K562 treated with DMSO at 1 percent for 24 hours (cell line): ENCODE results near the gene TFE3. TPM values are rescaled to one million over a fixed set of nuclear protein-coding genes. Genes with fewer than 3 reads are reported as not detected.

Experiments used
- total RNA-seq: library from RNA; unstranded; fragments of 300-600 nt; gene quantifications from 2 replicates; pipeline ENCODE4 v1.2.3, GENCODE V29; 2022; ENCODE audit warnings: low read depth; ENCODE audit not compliant: insufficient read depth

TFE3 gene, protein sequence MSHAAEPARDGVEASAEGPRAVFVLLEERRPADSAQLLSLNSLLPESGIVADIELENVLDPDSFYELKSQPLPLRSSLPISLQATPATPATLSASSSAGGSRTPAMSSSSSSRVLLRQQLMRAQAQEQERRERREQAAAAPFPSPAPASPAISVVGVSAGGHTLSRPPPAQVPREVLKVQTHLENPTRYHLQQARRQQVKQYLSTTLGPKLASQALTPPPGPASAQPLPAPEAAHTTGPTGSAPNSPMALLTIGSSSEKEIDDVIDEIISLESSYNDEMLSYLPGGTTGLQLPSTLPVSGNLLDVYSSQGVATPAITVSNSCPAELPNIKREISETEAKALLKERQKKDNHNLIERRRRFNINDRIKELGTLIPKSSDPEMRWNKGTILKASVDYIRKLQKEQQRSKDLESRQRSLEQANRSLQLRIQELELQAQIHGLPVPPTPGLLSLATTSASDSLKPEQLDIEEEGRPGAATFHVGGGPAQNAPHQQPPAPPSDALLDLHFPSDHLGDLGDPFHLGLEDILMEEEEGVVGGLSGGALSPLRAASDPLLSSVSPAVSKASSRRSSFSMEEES
- total RNA-seq, result 51.1 and 52.9 TPM in 2 replicates

GRCh38 chrX:49043220-49043986 lies at the start of gene TFE3:
TSS of gene TFE3 (minus strand) at chrX:49043357. CDS start at chrX:49043226, 131 bp downstream.

GRCh38 chrX:49079489-49080428 lies 36.6 kb upstream of the TFE3 start, which contains the start of gene WDR45:
TSS of gene WDR45 (minus strand) at chrX:49079887. CDS start at chrX:49078095, 1,792 bp downstream.

GRCh38 chrX:49073601-49074575 lies 30.7 kb upstream of the TFE3 start, which contains the start of gene PRAF2:
TSS of gene PRAF2 (minus strand) at chrX:49074002. CDS start at chrX:49073987, 15 bp downstream.

GRCh38 chrX:49058794-49059193 lies 15.6 kb upstream of the TFE3 start, which contains the start of gene CCDC120:
TSS of gene CCDC120 (plus strand) at chrX:49058999. CDS start at chrX:49062042, 3,043 bp downstream.

GRCh38 chrX:49002091-49002935 lies 40.8 kb downstream of the TFE3 start, which contains the start of gene GRIPAP1:
TSS of gene GRIPAP1 (minus strand) at chrX:49002264. CDS start at chrX:49002229, 35 bp downstream.

Other genes with a start within 250 kb of the TFE3 start
- 86.8 and 94.8 TPM in 2 replicates for gene HDAC6, start 241.3 kb downstream of the TFE3 start, total RNA-seq
- gene ERAS, start 216.8 kb downstream of the TFE3 start, total RNA-seq, result 0.47 TPM in 1 of 2 replicates, not detected in the other
- gene PCSK1N, start 207.7 kb downstream of the TFE3 start, total RNA-seq, result 0.83 and 1.0 TPM in 2 replicates
- gene TIMM17B, start 145.6 kb downstream of the TFE3 start, total RNA-seq, result 291 and 301 TPM in 2 replicates
- 255 and 262 TPM in 2 replicates for gene PQBP1, start 145.4 kb downstream of the TFE3 start, total RNA-seq
- gene SLC35A2, start 131.7 kb downstream of the TFE3 start, total RNA-seq, result 46.8 and 64.8 TPM in 2 replicates
- 235 and 254 TPM in 2 replicates for gene PIM2, start 124.3 kb downstream of the TFE3 start, total RNA-seq
- gene OTUD5, start 85.8 kb downstream of the TFE3 start, total RNA-seq, result 98.8 and 105 TPM in 2 replicates
- gene KCND1, start 71.5 kb downstream of the TFE3 start, total RNA-seq, result 4.6 and 5.6 TPM in 2 replicates
- gene GRIPAP1, start 41.1 kb downstream of the TFE3 start, total RNA-seq, result 36.8 and 37.5 TPM in 2 replicates
- 7.4 and 7.9 TPM in 2 replicates for gene CCDC120, start 15.6 kb upstream of the TFE3 start, total RNA-seq
- 4.7 and 6.1 TPM in 2 replicates for gene PRAF2, start 30.6 kb upstream of the TFE3 start, total RNA-seq
- 119 and 121 TPM in 2 replicates for gene WDR45, start 36.5 kb upstream of the TFE3 start, total RNA-seq
- gene GPKOW, start 80.4 kb upstream of the TFE3 start, total RNA-seq, result 51.0 and 57.4 TPM in 2 replicates
- gene MAGIX, start 119.4 kb upstream of the TFE3 start, total RNA-seq, result 3.8 and 4.0 TPM in 2 replicates
- gene PLP2, start 128.5 kb upstream of the TFE3 start, total RNA-seq, result 185 and 190 TPM in 2 replicates
- 40.0 and 41.6 TPM in 2 replicates for gene PRICKLE3, start 143.0 kb upstream of the TFE3 start, total RNA-seq
- gene SYP, start 156.8 kb upstream of the TFE3 start, total RNA-seq, result 0.41 and 1.2 TPM in 2 replicates
- 0.09 and 0.19 TPM in 2 replicates for gene CACNA1F, start 190.0 kb upstream of the TFE3 start, total RNA-seq
- 31.9 and 34.0 TPM in 2 replicates for gene CCDC22, start 192.1 kb upstream of the TFE3 start, total RNA-seq
- gene FOXP3, start 221.4 kb upstream of the TFE3 start, total RNA-seq, result 0.22 and 0.63 TPM in 2 replicates
- gene PPP1R3F, start 226.4 kb upstream of the TFE3 start, total RNA-seq, result 2.8 and 3.7 TPM in 2 replicates